ENCODE results near the gene SMARCA5.

Gene SMARCA5

GRCh38 chr4:143531380-143531779 is 17.9 kb downstream of the SMARCA5 start:
- Histone ChIP-seq H3K27ac (ENCODE audit: insufficient read depth in 1 of 2, low read depth in 1 of 2, low read length in 2 of 2, poor library complexity in 1 of 2, severe bottlenecking in 2 of 2) (no peak overlapping the region), H3K4me1 (ENCODE audit: control extremely low read depth in 1 of 4, control insufficient read depth in 4 of 4, insufficient read depth in 4 of 4, low read length in 3 of 4) (no peaks in the 10 kb centered on the region), H3K36me3 (ENCODE audit: control insufficient read depth in 4 of 4, insufficient read depth in 4 of 4, low read length in 3 of 4) (peaks cover 33 to 93% (median 66%) of the 10 kb centered on the region in 4 experiments), H3K4me3 (ENCODE audit: control insufficient read depth in 1 of 7, extremely low read depth in 1 of 7, insufficient read depth in 4 of 7, low read depth in 2 of 7, low read length in 6 of 7) (no peak overlapping the region), H3K9me3 (ENCODE audit: control extremely low read depth in 1 of 5, control insufficient read depth in 4 of 5, insufficient read depth in 2 of 5, low read depth in 1 of 5, low read length in 4 of 5) (no peaks in the 10 kb centered on the region), H3K27me3 (replicated peaks in 2 of 5; ENCODE audit: control insufficient read depth in 4 of 5, insufficient read depth in 5 of 5, low read length in 4 of 5) (no peaks in the 10 kb centered on the region)
- ChIA-PET POLR2A (no interaction called here), CTCF (interaction anchor here (1.1 to 5.0 kb wide), 10 partner anchors 10 to 324 kb away, joined by 3 to 27 read pairs (median 6); no protein-coding TSS in a partner anchor)
- DNase-seq = peak; percentile 25 to 45 (median 40)
- no CpG with 5 or more reads among the region's 1 CpG for WGBS (ENCODE audit: insufficient coverage)

GRCh38 chr4:143531788-143532491 is 18.4 kb downstream of the SMARCA5 start:
- ChIA-PET CTCF (interaction anchor here (1.1 to 5.0 kb wide), 10 partner anchors 9 to 591 kb away, joined by 3 to 27 read pairs (median 6); no protein-coding TSS in a partner anchor), POLR2A (no interaction called here)
- Histone ChIP-seq H3K4me3 (ENCODE audit: control insufficient read depth in 1 of 7, extremely low read depth in 1 of 7, insufficient read depth in 4 of 7, low read depth in 2 of 7, low read length in 6 of 7) (no peak overlapping the region), H3K27ac (ENCODE audit: insufficient read depth in 1 of 2, low read depth in 1 of 2, low read length in 2 of 2, poor library complexity in 1 of 2, severe bottlenecking in 2 of 2) (no peak overlapping the region), H3K4me1 (ENCODE audit: control extremely low read depth in 1 of 4, control insufficient read depth in 4 of 4, insufficient read depth in 4 of 4, low read length in 3 of 4) (no peaks in the 10 kb centered on the region), H3K9me3 (ENCODE audit: control extremely low read depth in 1 of 5, control insufficient read depth in 4 of 5, insufficient read depth in 2 of 5, low read depth in 1 of 5, low read length in 4 of 5) (no peaks in the 10 kb centered on the region), H3K36me3 (ENCODE audit: control insufficient read depth in 4 of 4, insufficient read depth in 4 of 4, low read length in 3 of 4) (peaks cover 36 to 93% (median 67%) of the 10 kb centered on the region in 4 experiments), H3K27me3 (replicated peaks in 2 of 5; ENCODE audit: control insufficient read depth in 4 of 5, insufficient read depth in 5 of 5, low read length in 4 of 5) (no peaks in the 10 kb centered on the region)
- no CpG with 5 or more reads among the region's 2 CpGs for WGBS (ENCODE audit: insufficient coverage)
- DNase-seq = no peak

GRCh38 chr4:143538979-143539669 is 25.6 kb downstream of the SMARCA5 start:
- Histone ChIP-seq H3K36me3 (ENCODE audit: control insufficient read depth in 4 of 4, insufficient read depth in 4 of 4, low read length in 3 of 4) (peaks cover 31 to 92% (median 61%) of the 10 kb centered on the region in 4 experiments), H3K27me3 (replicated peaks in 2 of 5; ENCODE audit: control insufficient read depth in 4 of 5, insufficient read depth in 5 of 5, low read length in 4 of 5) (no peaks in the 10 kb centered on the region), H3K4me3 (ENCODE audit: control insufficient read depth in 1 of 7, extremely low read depth in 1 of 7, insufficient read depth in 4 of 7, low read depth in 2 of 7, low read length in 6 of 7) (no peak overlapping the region), H3K4me1 (ENCODE audit: control extremely low read depth in 1 of 4, control insufficient read depth in 4 of 4, insufficient read depth in 4 of 4, low read length in 3 of 4) (no peaks in the 10 kb centered on the region), H3K9me3 (ENCODE audit: control extremely low read depth in 1 of 5, control insufficient read depth in 4 of 5, insufficient read depth in 2 of 5, low read depth in 1 of 5, low read length in 4 of 5) (no peaks in the 10 kb centered on the region), H3K27ac (ENCODE audit: insufficient read depth in 1 of 2, low read depth in 1 of 2, low read length in 2 of 2, poor library complexity in 1 of 2, severe bottlenecking in 2 of 2) (no peak overlapping the region)
- DNase-seq = no peak
- no CpG with 5 or more reads among the region's 4 CpGs for WGBS (ENCODE audit: insufficient coverage)
- CTCF ChIA-PET = interaction anchor here (1.0 kb wide), 1 partner anchor 8 kb away, joined by 5 read pairs; no protein-coding TSS in a partner anchor
- POLR2A ChIA-PET = no interaction called here

GRCh38 chr4:143539670-143540023 is 26.1 kb downstream of the SMARCA5 start:
- WGBS (ENCODE audit: insufficient coverage) = 100% methylated on average over 1 of the region's 3 CpGs
- POLR2A ChIA-PET = no interaction called here
- CTCF ChIA-PET = no interaction called here
- Histone ChIP-seq H3K4me1 (ENCODE audit: control extremely low read depth in 1 of 4, control insufficient read depth in 4 of 4, insufficient read depth in 4 of 4, low read length in 3 of 4) (no peaks in the 10 kb centered on the region), H3K9me3 (ENCODE audit: control extremely low read depth in 1 of 5, control insufficient read depth in 4 of 5, insufficient read depth in 2 of 5, low read depth in 1 of 5, low read length in 4 of 5) (no peaks in the 10 kb centered on the region), H3K4me3 (ENCODE audit: control insufficient read depth in 1 of 7, extremely low read depth in 1 of 7, insufficient read depth in 4 of 7, low read depth in 2 of 7, low read length in 6 of 7) (no peak overlapping the region), H3K27me3 (replicated peaks in 2 of 5; ENCODE audit: control insufficient read depth in 4 of 5, insufficient read depth in 5 of 5, low read length in 4 of 5) (no peaks in the 10 kb centered on the region), H3K36me3 (ENCODE audit: control insufficient read depth in 4 of 4, insufficient read depth in 4 of 4, low read length in 3 of 4) (peaks cover 31 to 91% (median 63%) of the 10 kb centered on the region in 4 experiments), H3K27ac (ENCODE audit: insufficient read depth in 1 of 2, low read depth in 1 of 2, low read length in 2 of 2, poor library complexity in 1 of 2, severe bottlenecking in 2 of 2) (no peak overlapping the region)
- no peak for DNase-seq

GRCh38 chr4:143549928-143550327 is 36.4 kb downstream of the SMARCA5 start:
- H3K9me3 ChIP-seq (ENCODE audit: control extremely low read depth in 1 of 5, control insufficient read depth in 4 of 5, insufficient read depth in 2 of 5, low read depth in 1 of 5, low read length in 4 of 5) = no peaks in the 10 kb centered on the region
- no peak overlapping the region for H3K27ac ChIP-seq (ENCODE audit: insufficient read depth in 1 of 2, low read depth in 1 of 2, low read length in 2 of 2, poor library complexity in 1 of 2, severe bottlenecking in 2 of 2)
- DNase-seq = no peak
- CTCF ChIA-PET = interaction anchor here (1.4 to 4.5 kb wide), 2 partner anchors 7 to 20 kb away, joined by 3 to 27 read pairs; no protein-coding TSS in a partner anchor
- H3K27me3 ChIP-seq (replicated peaks in 2 of 5; ENCODE audit: control insufficient read depth in 4 of 5, insufficient read depth in 5 of 5, low read length in 4 of 5) = no peaks in the 10 kb centered on the region
- peaks cover 21 to 86% (median 46%) of the 10 kb centered on the region in 4 experiments for H3K36me3 ChIP-seq (ENCODE audit: control insufficient read depth in 4 of 4, insufficient read depth in 4 of 4, low read length in 3 of 4)
- no peak overlapping the region for H3K4me3 ChIP-seq (ENCODE audit: control insufficient read depth in 1 of 7, extremely low read depth in 1 of 7, insufficient read depth in 4 of 7, low read depth in 2 of 7, low read length in 6 of 7)
- H3K4me1 ChIP-seq (ENCODE audit: control extremely low read depth in 1 of 4, control insufficient read depth in 4 of 4, insufficient read depth in 4 of 4, low read length in 3 of 4) = no peaks in the 10 kb centered on the region
- POLR2A ChIA-PET = no interaction called here
- no CpG with 5 or more reads among the region's 2 CpGs for WGBS (ENCODE audit: insufficient coverage)

- ChIA-PET POLR2A (no interaction called here), CTCF (interaction anchor here (0.8 to 1.2 kb wide), 3 partner anchors 8 to 29 kb away, joined by 3 read pairs; no protein-coding TSS in a partner anchor)
- 64% methylated on average over 3 of the region's 4 CpGs for WGBS (ENCODE audit: insufficient coverage)
These were observed 41.5 kb downstream of the SMARCA5 start for GRCh38 chr4:143554728-143555597.

More at GRCh38 chr4:143554728-143555597, 41.5 kb downstream of the SMARCA5 start:
- Histone ChIP-seq H3K4me1 (ENCODE audit: control extremely low read depth in 1 of 4, control insufficient read depth in 4 of 4, insufficient read depth in 4 of 4, low read length in 3 of 4) (peaks cover 0 to 14% (median 4%) of the 10 kb centered on the region in 4 experiments), H3K27ac (ENCODE audit: insufficient read depth in 1 of 2, low read depth in 1 of 2, low read length in 2 of 2, poor library complexity in 1 of 2, severe bottlenecking in 2 of 2) (no peak overlapping the region), H3K9me3 (ENCODE audit: control extremely low read depth in 1 of 5, control insufficient read depth in 4 of 5, insufficient read depth in 2 of 5, low read depth in 1 of 5, low read length in 4 of 5) (no peaks in the 10 kb centered on the region), H3K36me3 (ENCODE audit: control insufficient read depth in 4 of 4, insufficient read depth in 4 of 4, low read length in 3 of 4) (peaks cover 3 to 40% (median 20%) of the 10 kb centered on the region in 4 experiments), H3K4me3 (ENCODE audit: control insufficient read depth in 1 of 7, extremely low read depth in 1 of 7, insufficient read depth in 4 of 7, low read depth in 2 of 7, low read length in 6 of 7) (no peak overlapping the region), H3K27me3 (replicated peaks in 2 of 5; ENCODE audit: control insufficient read depth in 4 of 5, insufficient read depth in 5 of 5, low read length in 4 of 5) (no peaks in the 10 kb centered on the region)
- no peak for DNase-seq
